Measurements from ENCODE around the gene MXRA5. TPM values are rescaled to one million over a fixed set of nuclear protein-coding genes. Genes with fewer than 3 reads are reported as not detected.

Gene MXRA5
- total and polyA plus RNA-seq, 2 of the 8 experiments (the other 6 are each of a cell fraction or from before 2014, with no cell fraction given): 0.56 to 1.7 TPM

- Histone ChIP-seq H3K4me1 (replicated peaks in 1 of 4; ENCODE audit: control insufficient read depth in 3 of 4, insufficient read depth in 4 of 4, low read length in 3 of 4) (no peaks in the 10 kb centered on the region), H3K9ac (replicated peaks in 1 of 4; ENCODE audit: extremely low read depth in 1 of 4, low read depth in 3 of 4, low read length in 3 of 4) (no peak overlapping the region), H3K79me1 (ENCODE audit: low read depth, low read length) (no peaks in the 10 kb centered on the region), H3K4me2 (ENCODE audit: insufficient read depth in 1 of 2, low read depth in 2 of 2, low read length in 2 of 2) (no peak overlapping the region), H2BK20ac (ENCODE audit: low read length) (no peak overlapping the region), H4K91ac (replicated peaks; ENCODE audit: insufficient read length, low read length) (no peak overlapping the region), H4K20me1 (replicated peaks in 1 of 2; ENCODE audit: control insufficient read depth in 1 of 2, insufficient read depth in 2 of 2, low read length in 2 of 2) (no peaks in the 10 kb centered on the region), H4K8ac (ENCODE audit: extremely low read depth, insufficient read depth, low read length) (no peak overlapping the region), H3K27ac (ENCODE audit: low read depth, low read length) (no peak overlapping the region), H3K56ac (replicated peaks; ENCODE audit: insufficient read length, low read depth, low read length) (no peak overlapping the region), H2BK5ac (ENCODE audit: low read depth, low read length) (no peak overlapping the region), H3K18ac (ENCODE audit: extremely low read depth, low read length) (no peak overlapping the region), H3K9me3 (ENCODE audit: insufficient read depth in 2 of 2, low read depth in 1 of 2, low read length in 1 of 2) (no peaks in the 10 kb centered on the region), H3K27me3 (replicated peaks in 1 of 4; ENCODE audit: control insufficient read depth in 3 of 4, extremely low read depth in 1 of 4, insufficient read depth in 3 of 4, low read length in 3 of 4) (no peaks in the 10 kb centered on the region), H3K23ac (ENCODE audit: insufficient read length) (no peak overlapping the region), H3K14ac (ENCODE audit: insufficient read length) (no peak overlapping the region), H3K4ac (replicated peaks; ENCODE audit: insufficient read length, low read depth, low read length) (no peak overlapping the region), H2AK5ac (ENCODE audit: low read depth, low read length) (no peak overlapping the region), H3K23me2 (ENCODE audit: low read depth, low read length) (no peaks in the 10 kb centered on the region), H3K79me2 (ENCODE audit: control insufficient read depth in 1 of 2, insufficient read depth in 2 of 2, low read length in 2 of 2) (no peaks in the 10 kb centered on the region), H2BK120ac (replicated peaks; ENCODE audit: low read depth, low read length) (no peak overlapping the region), H2BK15ac (ENCODE audit: low read length) (no peak overlapping the region), H2AFZ (ENCODE audit: low read length) (no peak overlapping the region), H2BK12ac (ENCODE audit: low read depth, low read length) (no peak overlapping the region), H3K36me3 (ENCODE audit: control insufficient read depth in 2 of 4, insufficient read depth in 4 of 4, low read length in 3 of 4) (no peaks in the 10 kb centered on the region; a peak in 1 of 8 replicates), H3K4me3 (ENCODE audit: extremely low read depth in 1 of 4, insufficient read depth in 2 of 4, low read depth in 3 of 4, low read length in 4 of 4) (no peak overlapping the region), H4K5ac (ENCODE audit: insufficient read length, low read depth, low read length) (no peak overlapping the region)
- no peak for FAIRE-seq
- CTCF ChIA-PET (ENCODE audit: partially characterized antibody): no interaction called here
- DNase-seq (ENCODE audit: low read depth in 1 of 2, low spot score in 2 of 2): no peak
- WGBS, 2 experiments (ENCODE audit: extremely low coverage in 1 of 2, insufficient coverage in 1 of 2, insufficient read length in 1 of 2, insufficient replicate concordance in 2 of 2, low coverage in 1 of 2, low lambda C conversion rate in 2 of 2, missing lambda C conversion rate in 1 of 2): 91% methylated on average over 12 of the region's 12 CpGs; no CpG with 5 or more reads in 1 of the 2 experiments
- POLR2A ChIA-PET (ENCODE audit: partially characterized antibody): interaction anchor here (0.7 kb wide), 1 partner anchor 205 kb away, joined by 3 read pairs; no protein-coding TSS in a partner anchor
- no peak for TF ChIP-seq RXRA (IDR thresholded peaks at IDR 0.05; ENCODE audit: insufficient read depth, low read depth, low read length)
- TF ChIP-seq NRF1 (IDR thresholded peaks at IDR 0.05; ENCODE audit: low read depth, low read length): no peak
- TF ChIP-seq FOSL1 (IDR thresholded peaks at IDR 0.05; ENCODE audit: insufficient read depth, low read depth, low read length): no peak
- no peak for TF ChIP-seq SAP30 (IDR thresholded peaks at IDR 0.05; ENCODE audit: insufficient read depth, insufficient replicate concordance, low read length)
- no peak for TF ChIP-seq SP2 (IDR thresholded peaks at IDR 0.05; ENCODE audit: low read length)
These were observed 75.1 kb downstream of the MXRA5 start for GRCh38 chrX:3271183-3271833.
